Lung (tissue), 12 donors: Measurements from ENCODE around the gene STAC. TPM values are rescaled to one million over a fixed set of nuclear protein-coding genes. Genes with fewer than 3 reads are reported as not detected.
A peak's percentile ranks its signal among the peaks of the same experiment; 100 is the strongest.

Source experiments
- ATAC-seq: fragments of 200-7000 bp; cut with Tn5 transposase; one replicate; pipeline ENCODE4 v1.9.1; 2020; ENCODE audit warnings: moderate number of reproducible peaks; ENCODE audit not compliant: insufficient read depth, low FRiP score
- DNase-seq, 3 donors: peaks; one replicate each; pipeline ENCODE4 v3.0.0-alpha.2; 2013 to 2017
- H3K27ac ChIP-seq, 2 donors: one replicate each; pipeline ENCODE4 v1.5.1; 2013; ENCODE audit warnings: mild to moderate bottlenecking in 2 of 2, moderate library complexity in 2 of 2, control low read depth in 1 of 2, inconsistent platforms in 1 of 2, low read depth in 1 of 2, low read length in 1 of 2
- H3K27me3 ChIP-seq, 3 donors: one replicate each; pipeline ENCODE4 v1.5.1; 2013; ENCODE audit warnings: low read length in 2 of 3; ENCODE audit not compliant: control insufficient read depth in 3 of 3, insufficient read depth in 3 of 3
- H3K36me3 ChIP-seq, 4 donors: one replicate each; pipeline ENCODE4 v1.5.1; 2013; ENCODE audit warnings: low read length in 4 of 4, mild to moderate bottlenecking in 1 of 4, moderate library complexity in 1 of 4; ENCODE audit not compliant: control insufficient read depth in 4 of 4, insufficient read depth in 4 of 4
- H3K4me1 ChIP-seq, 5 donors: one replicate each; pipeline ENCODE4 v1.5.1; 2013; ENCODE audit warnings: low read length in 5 of 5, mild to moderate bottlenecking in 2 of 5, moderate library complexity in 1 of 5; ENCODE audit not compliant: control insufficient read depth in 5 of 5, insufficient read depth in 5 of 5
- H3K4me3 ChIP-seq: one replicate; pipeline ENCODE4 v1.5.1; 2013; ENCODE audit warnings: mild to moderate bottlenecking, control low read depth, moderate library complexity
- H3K9ac ChIP-seq, 2 donors: one replicate each; pipeline ENCODE4 v1.5.1; 2013; ENCODE audit warnings: low read length in 2 of 2, control low read depth in 1 of 2; ENCODE audit not compliant: insufficient read depth in 1 of 2
- H3K9me3 ChIP-seq, 4 donors: one replicate each; pipeline ENCODE4 v1.5.1; 2013; ENCODE audit warnings: low read length in 3 of 4, mild to moderate bottlenecking in 1 of 4, moderate library complexity in 1 of 4; ENCODE audit not compliant: control insufficient read depth in 4 of 4, insufficient read depth in 3 of 4
- CTCF ChIP-seq: IDR thresholded peaks from 2 replicates; pipeline ENCODE4 v1.5.1; 2012; ENCODE audit warnings: mild to moderate bottlenecking; ENCODE audit errors: control extremely low read depth, extremely low read depth
- WGBS, 2 donors: extraction: QIAGEN DNeasy Blood & Tissue Kit; methylation state at CpG; one replicate each; pipeline ENCODE4 v1.1.7; 2013; 5-methylcytosine and 5-hydroxymethylcytosine counted together
- polyA plus RNA-seq, 2 donors: library from polyadenylated mRNA; stranded (reverse); fragments of 200-250 nt; gene quantifications; one replicate each; pipeline ENCODE4 v1.2.1, GENCODE V29; 2013
- total RNA-seq, 2 donors: library from RNA; depleted of rRNA in 1 of 2; stranded (reverse); fragments of >200 nt in 1 of 2; gene quantifications; one replicate each; pipeline ENCODE4 v1.2.1, GENCODE V29; 2014 to 2021
- donor health status: control.
- donor health status: control.
- donor health status: Bipolar disorder and iron deficiency.
- donor health status: healthy.
- donor health status: DM: yes; HTN: yes; CAD: no.

STAC gene
- total and polyA plus RNA-seq, 4 donors, result 1.3 to 17.2 (median 5.7) TPM

- WGBS, 2 donors, result 94 to 98% methylated on average over 3 of the region's 3 CpGs
- no peak overlapping the region for H3K27ac ChIP-seq
- no peaks in the 10 kb centered on the region for H3K4me1 ChIP-seq
- no peak for TF ChIP-seq CTCF
- ATAC-seq (no peak), DNase-seq (no peak)
- no peak overlapping the region for H3K4me3 ChIP-seq
- H3K27me3 ChIP-seq, result no peaks in the 10 kb centered on the region
- H3K9me3 ChIP-seq, result no peaks in the 10 kb centered on the region
- H3K9ac ChIP-seq, result no peak overlapping the region
- H3K36me3 ChIP-seq, result no peaks in the 10 kb centered on the region
Measured at GRCh38 chr3:36367912-36368573, 12.3 kb upstream of the STAC start.

GRCh38 chr3:36372534-36372935 is 7.8 kb upstream of the STAC start:
- Histone ChIP-seq H3K27me3 (no peaks in the 10 kb centered on the region), H3K4me3 (no peak overlapping the region), H3K36me3 (no peaks in the 10 kb centered on the region), H3K9me3 (no peaks in the 10 kb centered on the region), H3K4me1 (no peaks in the 10 kb centered on the region), H3K9ac (no peak overlapping the region), H3K27ac (no peak overlapping the region)
- no peak for TF ChIP-seq CTCF
- DNase-seq (no peak), ATAC-seq (no peak)

GRCh38 chr3:36373084-36373483 is 7.2 kb upstream of the STAC start:
- Histone ChIP-seq H3K27me3 (no peaks in the 10 kb centered on the region), H3K4me3 (no peak overlapping the region), H3K4me1 (no peaks in the 10 kb centered on the region), H3K9ac (no peak overlapping the region), H3K36me3 (no peaks in the 10 kb centered on the region), H3K9me3 (no peaks in the 10 kb centered on the region), H3K27ac (no peak overlapping the region)
- ATAC-seq (no peak), DNase-seq (peak in 1 of 3 donors; percentile 6)
- no peak for TF ChIP-seq CTCF

GRCh38 chr3:36373666-36374065 is 6.6 kb upstream of the STAC start:
- TF ChIP-seq CTCF, result no peak
- Histone ChIP-seq H3K9me3 (no peaks in the 10 kb centered on the region), H3K27ac (no peak overlapping the region), H3K9ac (no peak overlapping the region), H3K36me3 (no peaks in the 10 kb centered on the region), H3K4me3 (no peak overlapping the region), H3K4me1 (no peaks in the 10 kb centered on the region), H3K27me3 (peaks cover 0 to 5% (median 0%) of the 10 kb centered on the region in 3 donors)
- DNase-seq (peak in 1 of 3 donors; percentile 12), ATAC-seq (no peak)
- 66 to 91% methylated on average over 3 of the region's 3 CpGs for WGBS, 2 donors
